Breast epithelium (tissue), 3 donors: ENCODE measurements around the gene TMEM242.

Source experiments
- POLR2A ChIP-seq: fragments of 450-650 bp; IDR thresholded peaks from one replicate; pipeline ENCODE4 v1.6.1; 2016; ENCODE audit warnings: antibody characterized with exemption, mild to moderate bottlenecking, moderate library complexity
- POLR2AphosphoS5 ChIP-seq, 3 donors: sonication (generic); formaldehyde crosslinking; IDR thresholded peaks; one replicate each; pipeline ENCODE4 v1.6.1; 2017; ENCODE audit warnings: antibody characterized with exemption in 3 of 3
- TF ChIP-seq, protein P1 (sequence below), 3 donors: fragments of 450-650 bp; IDR thresholded peaks; one replicate each; pipeline ENCODE4 v1.5.1; 2016 to 2017; ENCODE audit warnings: antibody characterized with exemption in 3 of 3, mild to moderate bottlenecking in 3 of 3, moderate library complexity in 3 of 3

DNA sequence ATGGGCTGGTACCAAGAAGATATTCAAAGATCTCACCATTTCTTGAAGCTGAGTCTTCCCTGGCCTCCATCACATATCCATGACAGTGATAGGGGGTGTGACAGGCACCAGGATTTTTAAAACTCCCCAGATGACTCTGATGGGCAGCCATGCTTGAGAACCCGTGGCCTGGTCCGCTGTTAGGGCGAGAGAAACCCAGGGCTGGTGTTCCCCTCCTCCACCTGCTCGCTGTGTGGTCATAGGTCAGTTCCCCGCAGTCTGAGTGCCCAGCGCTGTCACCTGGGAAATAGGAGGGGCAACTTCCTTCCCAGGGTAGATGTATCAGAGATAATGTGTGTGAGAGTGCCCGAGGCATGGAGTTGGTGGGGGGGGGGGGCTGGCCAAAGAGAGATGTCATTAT lies 50.9 kb downstream of the TMEM242 start:
- TF ChIP-seq POLR2A (no peak), POLR2AphosphoS5 (IDR thresholded peaks at IDR 0.05) (no peak)
- TF ChIP-seq, protein P1, sequence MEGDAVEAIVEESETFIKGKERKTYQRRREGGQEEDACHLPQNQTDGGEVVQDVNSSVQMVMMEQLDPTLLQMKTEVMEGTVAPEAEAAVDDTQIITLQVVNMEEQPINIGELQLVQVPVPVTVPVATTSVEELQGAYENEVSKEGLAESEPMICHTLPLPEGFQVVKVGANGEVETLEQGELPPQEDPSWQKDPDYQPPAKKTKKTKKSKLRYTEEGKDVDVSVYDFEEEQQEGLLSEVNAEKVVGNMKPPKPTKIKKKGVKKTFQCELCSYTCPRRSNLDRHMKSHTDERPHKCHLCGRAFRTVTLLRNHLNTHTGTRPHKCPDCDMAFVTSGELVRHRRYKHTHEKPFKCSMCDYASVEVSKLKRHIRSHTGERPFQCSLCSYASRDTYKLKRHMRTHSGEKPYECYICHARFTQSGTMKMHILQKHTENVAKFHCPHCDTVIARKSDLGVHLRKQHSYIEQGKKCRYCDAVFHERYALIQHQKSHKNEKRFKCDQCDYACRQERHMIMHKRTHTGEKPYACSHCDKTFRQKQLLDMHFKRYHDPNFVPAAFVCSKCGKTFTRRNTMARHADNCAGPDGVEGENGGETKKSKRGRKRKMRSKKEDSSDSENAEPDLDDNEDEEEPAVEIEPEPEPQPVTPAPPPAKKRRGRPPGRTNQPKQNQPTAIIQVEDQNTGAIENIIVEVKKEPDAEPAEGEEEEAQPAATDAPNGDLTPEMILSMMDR (IDR thresholded peaks at IDR 0.05), result no peak
